Activated CD4-positive, alpha-beta T cell treated with anti-CD3 and anti-CD28 coated beads, Interleukin-2, amount 50 U/mL, for 4 hours (primary cell): ENCODE results near the gene PCDH18.
"Not testable (repeated sequence)": the region's sequence is repeated elsewhere in the genome, so short reads cannot be mapped to it uniquely, and the experiment has no call there.

Experiments
- DNase-seq, 2 experiments: peaks; one replicate each; pipeline ENCODE4 v3.0.0-alpha.2; 2020

The PCDH18 gene

GRCh38 chr4:137531986-137532868 is at the start of gene PCDH18:
PCDH18 (minus strand) TSS chr4:137532494; CDS start chr4:137532088, 406 bp downstream.
- DNase-seq: no peak

- no peak for DNase-seq
Measured at GRCh38 chr4:137576446-137576845, 44.2 kb upstream of the PCDH18 start.

- no peak for DNase-seq
Measured at GRCh38 chr4:137572647-137573046, 40.4 kb upstream of the PCDH18 start.

GRCh38 chr4:137572163-137572562 is 39.9 kb upstream of the PCDH18 start:
- DNase-seq: no peak

GRCh38 chr4:137559801-137560200 is 27.5 kb upstream of the PCDH18 start:
- no peak for DNase-seq

- no peak for DNase-seq
Measured at GRCh38 chr4:137558951-137559350, 26.7 kb upstream of the PCDH18 start.

GRCh38 chr4:137545461-137545861 is 13.2 kb upstream of the PCDH18 start:
- no peak for DNase-seq

GRCh38 chr4:137543648-137544047 is 11.4 kb upstream of the PCDH18 start:
- DNase-seq: no peak

- DNase-seq: no peak
Measured at GRCh38 chr4:137543198-137543597, 10.9 kb upstream of the PCDH18 start.

- no peak for DNase-seq
Measured at GRCh38 chr4:137541876-137542646, 9.8 kb upstream of the PCDH18 start.

GRCh38 chr4:137541181-137541580 is 8.9 kb upstream of the PCDH18 start:
- no peak for DNase-seq

GRCh38 chr4:137540356-137540755 is 8.1 kb upstream of the PCDH18 start:
- no peak for DNase-seq

- DNase-seq: no peak
Measured at GRCh38 chr4:137538526-137538925, 6.2 kb upstream of the PCDH18 start.

GRCh38 chr4:137537807-137538206 is 5.5 kb upstream of the PCDH18 start:
- not testable (repeated sequence) for DNase-seq

- DNase-seq: no peak
Measured at GRCh38 chr4:137536789-137537561, 4.7 kb upstream of the PCDH18 start.

- DNase-seq: no peak
Measured at GRCh38 chr4:137535718-137536117, 3.4 kb upstream of the PCDH18 start.

- DNase-seq: no peak
Measured at GRCh38 chr4:137534516-137534915, 2.2 kb upstream of the PCDH18 start.

GRCh38 chr4:137533855-137534254 is 1.6 kb upstream of the PCDH18 start:
- no peak for DNase-seq

- DNase-seq: no peak
Measured at GRCh38 chr4:137532869-137533236, 559 bp upstream of the PCDH18 start.

GRCh38 chr4:137531168-137531985 is 917 bp downstream of the PCDH18 start:
- no peak for DNase-seq

- DNase-seq: no peak
Measured at GRCh38 chr4:137530176-137530575, 2.1 kb downstream of the PCDH18 start.

GRCh38 chr4:137529432-137529831 is 2.9 kb downstream of the PCDH18 start:
- DNase-seq: no peak
